ENCODE results near the gene POLR3K. TPM values are rescaled to one million over a fixed set of nuclear protein-coding genes. Genes with fewer than 3 reads are reported as not detected.

Gene POLR3K
- total and polyA plus RNA-seq, 11 donors: 4.1 to 20.3 (median 11.5) TPM

DNA sequence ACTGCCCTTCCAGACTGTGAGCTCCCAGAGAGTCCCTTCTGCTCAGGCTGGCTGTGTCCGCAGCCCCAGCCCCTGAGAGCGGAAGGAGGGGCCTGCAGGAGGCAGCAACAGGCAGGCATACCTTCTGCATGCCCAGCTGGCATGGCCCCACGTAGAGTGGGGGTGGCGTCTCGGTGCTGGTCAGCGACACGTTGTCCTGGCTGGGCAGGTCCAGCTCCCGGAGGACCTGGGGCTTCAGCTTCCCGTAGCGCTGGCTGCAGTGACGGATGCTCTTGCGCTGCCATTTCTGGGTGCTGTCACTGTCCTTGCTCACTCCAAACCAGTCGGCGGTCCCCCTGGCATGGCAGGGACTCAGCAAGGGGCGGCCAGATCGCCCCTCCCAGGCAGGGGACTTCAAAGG is 10.1 kb upstream of the POLR3K start:
- no peak overlapping the region for H3K27ac ChIP-seq
- no peaks in the 10 kb centered on the region for H3K9me3 ChIP-seq
- H3K4me1 ChIP-seq: peaks cover 0 to 34% (median 28%) of the 10 kb centered on the region in 12 donors
- H3K4me3 ChIP-seq: no peak overlapping the region
- ATAC-seq (no peak), DNase-seq (peak in 1 of 5 donors; percentile 24)
- H3K27me3 ChIP-seq: no peaks in the 10 kb centered on the region
- 91 to 96% (median 93%) methylated on average over 12 to 16 of the region's 16 CpGs for WGBS, 4 donors
- no peak for TF ChIP-seq POLR2A (IDR thresholded peaks at IDR 0.05)
- TF ChIP-seq, protein P1, sequence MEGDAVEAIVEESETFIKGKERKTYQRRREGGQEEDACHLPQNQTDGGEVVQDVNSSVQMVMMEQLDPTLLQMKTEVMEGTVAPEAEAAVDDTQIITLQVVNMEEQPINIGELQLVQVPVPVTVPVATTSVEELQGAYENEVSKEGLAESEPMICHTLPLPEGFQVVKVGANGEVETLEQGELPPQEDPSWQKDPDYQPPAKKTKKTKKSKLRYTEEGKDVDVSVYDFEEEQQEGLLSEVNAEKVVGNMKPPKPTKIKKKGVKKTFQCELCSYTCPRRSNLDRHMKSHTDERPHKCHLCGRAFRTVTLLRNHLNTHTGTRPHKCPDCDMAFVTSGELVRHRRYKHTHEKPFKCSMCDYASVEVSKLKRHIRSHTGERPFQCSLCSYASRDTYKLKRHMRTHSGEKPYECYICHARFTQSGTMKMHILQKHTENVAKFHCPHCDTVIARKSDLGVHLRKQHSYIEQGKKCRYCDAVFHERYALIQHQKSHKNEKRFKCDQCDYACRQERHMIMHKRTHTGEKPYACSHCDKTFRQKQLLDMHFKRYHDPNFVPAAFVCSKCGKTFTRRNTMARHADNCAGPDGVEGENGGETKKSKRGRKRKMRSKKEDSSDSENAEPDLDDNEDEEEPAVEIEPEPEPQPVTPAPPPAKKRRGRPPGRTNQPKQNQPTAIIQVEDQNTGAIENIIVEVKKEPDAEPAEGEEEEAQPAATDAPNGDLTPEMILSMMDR (IDR thresholded peaks at IDR 0.05): no peak
- peaks cover 4 to 67% (median 61%) of the 10 kb centered on the region in 9 donors for H3K36me3 ChIP-seq
- intact Hi-C loops (cut with DNase I): no loop called here

DNA sequence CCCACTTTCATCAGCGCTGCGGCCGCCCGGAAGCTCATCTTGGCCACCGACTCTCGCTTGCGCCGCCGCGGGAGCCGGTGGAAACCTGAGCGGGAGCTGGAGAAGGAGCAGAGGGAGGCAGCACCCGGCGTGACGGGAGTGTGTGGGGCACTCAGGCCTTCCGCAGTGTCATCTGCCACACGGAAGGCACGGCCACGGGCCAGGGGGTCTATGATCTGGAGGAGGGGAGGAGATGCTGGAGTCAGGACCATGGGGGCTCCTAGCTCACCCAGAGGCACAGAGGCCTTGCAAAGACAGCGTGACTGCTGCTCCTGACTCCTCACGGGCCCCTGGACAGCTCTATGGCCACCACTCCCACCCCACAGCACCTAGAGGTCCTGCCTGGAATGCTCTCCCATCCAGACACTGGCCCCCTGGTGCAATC is 9.6 kb upstream of the POLR3K start:
- intact Hi-C loops (cut with DNase I): no loop called here
- Histone ChIP-seq H3K27ac (no peak overlapping the region), H3K36me3 (peaks cover 4 to 72% (median 66%) of the 10 kb centered on the region in 9 donors), H3K4me3 (no peak overlapping the region), H3K27me3 (no peaks in the 10 kb centered on the region), H3K4me1 (peaks cover 0 to 29% (median 25%) of the 10 kb centered on the region in 12 donors), H3K9me3 (no peaks in the 10 kb centered on the region)
- TF ChIP-seq, protein P1 (IDR thresholded peaks at IDR 0.05): no peak
- no peak for TF ChIP-seq POLR2A (IDR thresholded peaks at IDR 0.05)
- 91 to 97% (median 96%) methylated on average over 19 to 21 of the region's 21 CpGs for WGBS, 4 donors
- no peak for ATAC-seq
- peak in 2 of 5 donors; percentile 16 to 22 for DNase-seq

DNA sequence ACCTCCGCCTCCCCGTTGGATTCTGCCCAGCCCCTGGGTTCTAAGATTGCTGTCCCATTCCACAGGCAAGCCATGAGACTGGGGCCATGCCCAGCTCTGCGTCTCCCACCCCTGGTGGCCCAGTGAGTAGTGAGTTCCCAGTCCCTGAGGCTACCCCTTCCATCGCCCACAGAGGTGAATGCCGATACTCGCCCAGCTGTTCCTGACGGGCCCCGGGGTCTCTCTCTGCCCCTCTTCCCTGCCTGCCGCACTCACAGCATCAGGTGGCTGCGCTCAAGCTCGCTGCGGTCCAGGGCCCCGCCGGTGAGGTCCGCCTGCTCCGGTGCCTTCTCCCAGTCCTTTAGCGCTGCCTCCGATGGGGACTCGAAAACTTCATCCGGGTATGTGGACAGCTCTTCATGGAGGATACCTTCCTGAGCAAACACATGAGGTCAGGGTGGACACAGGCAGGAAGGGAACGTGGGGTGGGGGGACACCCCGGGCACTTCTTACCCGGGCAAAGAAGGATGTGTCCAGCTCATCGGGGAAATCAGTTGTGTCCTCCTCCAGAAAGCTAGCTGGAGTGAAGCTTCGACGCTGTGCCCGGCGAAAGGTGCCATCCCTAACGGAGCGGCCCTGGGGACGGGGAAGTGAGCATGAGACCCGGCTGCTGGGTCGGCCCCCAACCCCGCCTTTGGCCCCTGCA is 9.0 kb upstream of the POLR3K start:
- no peak for ATAC-seq
- H3K9me3 ChIP-seq: no peaks in the 10 kb centered on the region
- peaks cover 0 to 24% (median 20%) of the 10 kb centered on the region in 12 donors for H3K4me1 ChIP-seq
- no peak overlapping the region for H3K4me3 ChIP-seq
- H3K36me3 ChIP-seq: peaks cover 4 to 77% (median 72%) of the 10 kb centered on the region in 9 donors
- TF ChIP-seq, protein P1 (IDR thresholded peaks at IDR 0.05): no peak
- no peak for TF ChIP-seq POLR2A (IDR thresholded peaks at IDR 0.05)
- intact Hi-C loops (cut with DNase I): no loop called here
- DNase-seq: peak in 1 of 5 donors; percentile 18
- no peaks in the 10 kb centered on the region for H3K27me3 ChIP-seq
- WGBS, 4 donors: 95 to 98% (median 96%) methylated on average over 27 to 34 of the region's 34 CpGs
- no peak overlapping the region for H3K27ac ChIP-seq

DNA sequence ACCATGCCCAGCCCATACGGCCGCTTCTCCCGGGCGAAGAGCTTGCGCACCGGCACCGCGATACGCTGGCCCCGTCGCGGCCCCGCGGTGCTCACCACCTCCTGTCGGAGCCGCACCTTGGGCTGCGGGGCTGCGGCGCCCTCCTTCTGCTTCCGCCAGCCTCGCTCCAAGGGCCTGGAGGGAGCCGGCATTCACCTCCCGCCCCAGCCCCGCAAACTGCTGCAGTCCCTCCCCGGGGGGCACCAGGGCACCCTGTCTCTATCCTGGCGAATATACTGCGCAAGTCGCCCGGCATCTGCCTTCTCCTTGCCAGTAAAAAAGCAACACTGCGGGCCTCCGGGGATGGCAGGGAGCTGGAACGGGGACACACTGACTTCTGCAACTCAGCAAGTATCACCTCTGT is 8.5 kb upstream of the POLR3K start:
- peaks cover 4 to 82% (median 77%) of the 10 kb centered on the region in 9 donors for H3K36me3 ChIP-seq

More for the DNA sequence above, 8.5 kb upstream of the POLR3K start:
- DNase-seq (peak in 1 of 5 donors; percentile 51), ATAC-seq (no peak)
- Histone ChIP-seq H3K4me3 (no peak overlapping the region), H3K27me3 (no peaks in the 10 kb centered on the region), H3K9me3 (no peaks in the 10 kb centered on the region), H3K27ac (no peak overlapping the region), H3K4me1 (peaks cover 0 to 18% (median 15%) of the 10 kb centered on the region in 12 donors)
- intact Hi-C loops (cut with DNase I): no loop called here
- WGBS, 4 donors: 91 to 92% (median 92%) methylated on average over 31 to 32 of the region's 32 CpGs
- no peak for TF ChIP-seq POLR2A (IDR thresholded peaks at IDR 0.05)
- TF ChIP-seq, protein P1 (IDR thresholded peaks at IDR 0.05): no peak
